Measurements from ENCODE around the gene MS4A4A. TPM values are rescaled to one million over a fixed set of nuclear protein-coding genes. Genes with fewer than 3 reads are reported as not detected.

The MS4A4A gene
- total RNA-seq, 1 experiment from 2014 or later = not detected

GRCh38 chr11:60343094-60343704 lies 62.7 kb downstream of the MS4A4A start:
- no peak for DNase-seq (ENCODE audit: low spot score)
- in situ Hi-C loops (cut with HindIII; ENCODE audit: low sequenced_read_pairs) = no loop called here

- in situ Hi-C loops (cut with HindIII; ENCODE audit: low sequenced_read_pairs) = no loop called here
Measured at GRCh38 chr11:60344146-60344545, 63.7 kb downstream of the MS4A4A start.

GRCh38 chr11:60345489-60345888 lies 65.0 kb downstream of the MS4A4A start:
- DNase-seq (ENCODE audit: low spot score) = peak; percentile 29
- in situ Hi-C loops (cut with HindIII; ENCODE audit: low sequenced_read_pairs) = no loop called here

More at GRCh38 chr11:60344146-60344545, 63.7 kb downstream of the MS4A4A start:
- peak; percentile 87 for DNase-seq (ENCODE audit: low spot score)

- no peak for DNase-seq (ENCODE audit: low spot score)
- in situ Hi-C loops (cut with HindIII; ENCODE audit: low sequenced_read_pairs) = no loop called here
Measured at GRCh38 chr11:60347084-60347797, 66.8 kb downstream of the MS4A4A start.

GRCh38 chr11:60348116-60348515 lies 67.7 kb downstream of the MS4A4A start:
- DNase-seq (ENCODE audit: low spot score) = peak; percentile 42
- in situ Hi-C loops (cut with HindIII; ENCODE audit: low sequenced_read_pairs) = no loop called here

- no peak for DNase-seq (ENCODE audit: low spot score)
- in situ Hi-C loops (cut with HindIII; ENCODE audit: low sequenced_read_pairs) = no loop called here
Measured at GRCh38 chr11:60349990-60350389, 69.5 kb downstream of the MS4A4A start.

GRCh38 chr11:60357771-60358170 lies 77.3 kb downstream of the MS4A4A start:
- no peak for DNase-seq (ENCODE audit: low spot score)
- in situ Hi-C loops (cut with HindIII; ENCODE audit: low sequenced_read_pairs) = no loop called here

Other genes starting within 250 kb of the MS4A4A start
- gene OOSP2, start 240.3 kb upstream of the MS4A4A start, total RNA-seq (2014; rRNA removed; shearing (Covaris generic)) = not detected in 2 replicates
- gene MS4A3, start 224.0 kb upstream of the MS4A4A start, total RNA-seq (2014; rRNA removed; shearing (Covaris generic)) = not detected in 2 replicates
- not detected in 2 replicates for gene MS4A2, start 192.0 kb upstream of the MS4A4A start, total RNA-seq (2014; rRNA removed; shearing (Covaris generic))
- not detected in 2 replicates for gene MS4A6A, start 97.6 kb upstream of the MS4A4A start, total RNA-seq (2014; rRNA removed; shearing (Covaris generic))
- not detected in 2 replicates for gene MS4A4E, start 37.5 kb upstream of the MS4A4A start, total RNA-seq (2014; rRNA removed; shearing (Covaris generic))
- not detected in 2 replicates for gene MS4A6E, start 46.6 kb downstream of the MS4A4A start, total RNA-seq (2014; rRNA removed; shearing (Covaris generic))
- not detected in 2 replicates for gene MS4A7, start 97.9 kb downstream of the MS4A4A start, total RNA-seq (2014; rRNA removed; shearing (Covaris generic))
- not detected in 2 replicates for gene MS4A14, start 115.8 kb downstream of the MS4A4A start, total RNA-seq (2014; rRNA removed; shearing (Covaris generic))
- not detected in 2 replicates for gene MS4A5, start 148.9 kb downstream of the MS4A4A start, total RNA-seq (2014; rRNA removed; shearing (Covaris generic))
- not detected in 2 replicates for gene MS4A1, start 175.2 kb downstream of the MS4A4A start, total RNA-seq (2014; rRNA removed; shearing (Covaris generic))
- gene MS4A12, start 212.1 kb downstream of the MS4A4A start, total RNA-seq (2014; rRNA removed; shearing (Covaris generic)) = not detected in 2 replicates
- not detected in 2 replicates for gene MS4A13, start 234.7 kb downstream of the MS4A4A start, total RNA-seq (2014; rRNA removed; shearing (Covaris generic))

All from G401 (cell line).